ENCODE data around the gene KCTD16.
A peak's percentile ranks its signal among the peaks of the same experiment; 100 is the strongest.

The KCTD16 gene

DNA sequence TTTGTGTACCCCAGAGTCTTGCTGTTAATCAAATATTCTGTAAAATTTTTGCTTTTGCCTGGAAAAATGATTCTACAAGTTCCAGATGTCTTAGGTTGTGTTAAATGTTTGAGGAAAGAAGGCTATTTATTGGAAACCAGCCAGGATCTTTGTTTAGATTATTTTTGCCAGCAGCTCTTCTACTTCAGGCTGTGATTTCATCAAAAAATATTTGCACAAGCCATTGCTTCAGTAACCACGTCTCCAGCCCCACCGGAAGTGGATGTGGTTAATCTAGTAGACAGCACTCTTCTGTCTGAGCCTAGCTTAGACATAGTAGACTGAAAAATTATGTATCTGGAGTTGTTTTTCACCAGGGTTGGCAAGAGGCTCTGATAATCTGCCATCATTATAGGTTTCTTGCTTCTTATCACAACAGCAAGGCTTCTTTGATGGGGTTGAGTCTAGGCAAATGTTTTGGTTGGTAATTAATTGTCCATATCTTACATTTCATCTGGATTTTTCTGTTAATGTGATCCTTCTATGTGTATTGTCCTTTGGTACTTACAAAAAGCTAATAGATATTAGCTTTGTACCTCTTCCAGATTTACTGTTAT, 17.1 kb downstream of the KCTD16 start:
- DNase-seq (ENCODE audit: extremely low spot score): no peak
- TF ChIP-seq, protein P1, sequence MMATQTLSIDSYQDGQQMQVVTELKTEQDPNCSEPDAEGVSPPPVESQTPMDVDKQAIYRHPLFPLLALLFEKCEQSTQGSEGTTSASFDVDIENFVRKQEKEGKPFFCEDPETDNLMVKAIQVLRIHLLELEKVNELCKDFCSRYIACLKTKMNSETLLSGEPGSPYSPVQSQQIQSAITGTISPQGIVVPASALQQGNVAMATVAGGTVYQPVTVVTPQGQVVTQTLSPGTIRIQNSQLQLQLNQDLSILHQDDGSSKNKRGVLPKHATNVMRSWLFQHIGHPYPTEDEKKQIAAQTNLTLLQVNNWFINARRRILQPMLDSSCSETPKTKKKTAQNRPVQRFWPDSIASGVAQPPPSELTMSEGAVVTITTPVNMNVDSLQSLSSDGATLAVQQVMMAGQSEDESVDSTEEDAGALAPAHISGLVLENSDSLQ (IDR thresholded peaks at IDR 0.05): no peak
- no peak for TF ChIP-seq SP1 (IDR thresholded peaks at IDR 0.05)
- no peak for TF ChIP-seq TARDBP (IDR thresholded peaks at IDR 0.05)
- TF ChIP-seq L3MBTL2 (conservative IDR thresholded peaks at IDR 0.05): no peak
- no peak for TF ChIP-seq FOXM1 (IDR thresholded peaks at IDR 0.05; ENCODE audit: borderline replicate concordance)
- TF ChIP-seq NFRKB (IDR thresholded peaks at IDR 0.05): no peak
- TF ChIP-seq CTBP1 (IDR thresholded peaks at IDR 0.05; ENCODE audit: borderline replicate concordance): no peak
- no peak for TF ChIP-seq BHLHE40 (IDR thresholded peaks at IDR 0.05; ENCODE audit: borderline replicate concordance)
- no peak for TF ChIP-seq ARNT (IDR thresholded peaks at IDR 0.05)
- no peak for TF ChIP-seq HDGF (IDR thresholded peaks at IDR 0.05; ENCODE audit: borderline replicate concordance)
- TF ChIP-seq ELF4 (IDR thresholded peaks at IDR 0.05): no peak
- TF ChIP-seq LEF1 (IDR thresholded peaks at IDR 0.05; ENCODE audit: borderline replicate concordance): no peak
- no peak for TF ChIP-seq ZNF384 (IDR thresholded peaks at IDR 0.05)
- TF ChIP-seq FOXA1 (IDR thresholded peaks at IDR 0.05): no peak
- no peak for TF ChIP-seq FOXK2 (IDR thresholded peaks at IDR 0.05)
- TF ChIP-seq SUZ12 (IDR thresholded peaks at IDR 0.05): no peak
- CTCF ChIA-PET: interaction anchor here (0.6 kb wide), 1 partner anchor 45 kb away, joined by 3 read pairs; no protein-coding TSS in a partner anchor
- POLR2A ChIA-PET: no interaction called here

DNA sequence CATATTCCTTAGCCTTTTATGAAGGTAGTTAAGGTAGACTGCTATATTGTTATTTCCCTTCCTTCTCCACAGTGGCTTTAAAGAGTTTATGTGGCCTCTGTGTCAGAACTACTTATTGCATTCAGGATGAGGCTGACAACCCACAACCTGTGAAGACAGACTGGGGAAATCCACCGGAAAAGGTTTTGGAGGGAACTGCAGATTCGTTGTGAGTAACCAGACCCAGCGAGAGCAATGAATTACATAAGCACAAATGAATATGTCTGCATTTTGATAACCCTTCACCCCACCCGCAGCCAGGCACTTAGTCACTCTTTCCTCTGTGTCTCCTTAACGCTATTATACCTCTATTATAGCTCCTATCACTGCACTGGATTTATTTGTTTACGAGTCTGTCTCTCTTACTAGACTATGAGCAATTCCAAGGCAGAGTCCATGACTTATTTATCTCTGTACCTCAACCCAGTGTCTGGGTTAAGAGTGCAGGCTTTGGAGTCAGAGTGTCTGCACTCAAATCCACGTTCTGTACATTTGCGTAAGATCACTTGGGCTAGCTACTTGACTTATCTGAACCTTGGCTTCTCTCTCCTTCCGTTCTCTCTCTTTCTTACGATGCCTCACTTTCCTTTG, 19.2 kb downstream of the KCTD16 start:
- ChIA-PET CTCF (interaction anchor here (1.2 kb wide), 1 partner anchor 14 kb away, joined by 6 read pairs; no protein-coding TSS in a partner anchor), POLR2A (interaction anchor here (2.3 kb wide), 1 partner anchor 19 kb away, joined by 8 read pairs; the partner anchor contains the start of genes KCTD16 and YIPF5)
- peak; percentile 15 for DNase-seq (ENCODE audit: extremely low spot score)
- TF ChIP-seq TARDBP (IDR thresholded peaks at IDR 0.05): no peak
- TF ChIP-seq NFRKB (IDR thresholded peaks at IDR 0.05): no peak
- TF ChIP-seq FOXA1 (IDR thresholded peaks at IDR 0.05): no peak
- TF ChIP-seq, protein P1 (IDR thresholded peaks at IDR 0.05): no peak
- no peak for TF ChIP-seq BHLHE40 (IDR thresholded peaks at IDR 0.05; ENCODE audit: borderline replicate concordance)
- no peak for TF ChIP-seq SUZ12 (IDR thresholded peaks at IDR 0.05)
- TF ChIP-seq ARNT (IDR thresholded peaks at IDR 0.05): no peak
- TF ChIP-seq SP1 (IDR thresholded peaks at IDR 0.05): no peak
- no peak for TF ChIP-seq LEF1 (IDR thresholded peaks at IDR 0.05; ENCODE audit: borderline replicate concordance)
- TF ChIP-seq HDGF (IDR thresholded peaks at IDR 0.05; ENCODE audit: borderline replicate concordance): no peak
- TF ChIP-seq CTBP1 (IDR thresholded peaks at IDR 0.05; ENCODE audit: borderline replicate concordance): no peak
- no peak for TF ChIP-seq FOXM1 (IDR thresholded peaks at IDR 0.05; ENCODE audit: borderline replicate concordance)
- TF ChIP-seq FOXK2 (IDR thresholded peaks at IDR 0.05): no peak
- no peak for TF ChIP-seq ZNF384 (IDR thresholded peaks at IDR 0.05)

DNA sequence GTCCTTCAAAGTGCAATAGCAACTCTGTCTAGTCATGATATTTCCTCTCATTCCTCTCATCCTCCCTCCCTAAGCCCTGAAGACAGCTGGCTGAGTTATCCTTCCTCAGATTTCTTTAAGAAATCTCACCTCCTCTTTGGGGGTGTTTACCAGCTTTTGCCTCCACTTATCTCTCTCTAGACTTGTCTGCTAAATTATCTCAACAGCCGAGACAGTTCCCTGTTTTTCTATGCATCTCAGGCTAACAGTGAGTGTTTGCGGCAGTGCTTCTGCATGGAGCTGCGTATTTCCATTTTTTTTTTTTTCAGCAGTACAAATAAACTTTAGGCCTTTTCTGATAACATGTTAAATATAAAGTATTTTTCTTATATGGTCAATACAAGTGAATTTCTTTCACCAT, 20.9 kb downstream of the KCTD16 start:
- TF ChIP-seq CTBP1 (IDR thresholded peaks at IDR 0.05; ENCODE audit: borderline replicate concordance) (no peak), FOXA1 (IDR thresholded peaks at IDR 0.05) (no peak), BHLHE40 (IDR thresholded peaks at IDR 0.05; ENCODE audit: borderline replicate concordance) (no peak), TARDBP (IDR thresholded peaks at IDR 0.05) (no peak), ARNT (IDR thresholded peaks at IDR 0.05) (no peak), FOXK2 (IDR thresholded peaks at IDR 0.05) (no peak), LEF1 (IDR thresholded peaks at IDR 0.05; ENCODE audit: borderline replicate concordance) (no peak), ZNF384 (IDR thresholded peaks at IDR 0.05) (no peak), ELF4 (IDR thresholded peaks at IDR 0.05) (no peak), SUZ12 (IDR thresholded peaks at IDR 0.05) (no peak), FOXM1 (IDR thresholded peaks at IDR 0.05; ENCODE audit: borderline replicate concordance) (no peak), HDGF (IDR thresholded peaks at IDR 0.05; ENCODE audit: borderline replicate concordance) (no peak)
- TF ChIP-seq, protein P1 (IDR thresholded peaks at IDR 0.05): no peak
- CTCF ChIA-PET: interaction anchor here (0.6 to 1.2 kb wide), 7 partner anchors 14 to 1914 kb away, joined by 3 to 5 read pairs (median 3); partner anchors contain the start of gene PLAC8L1
- no peak for DNase-seq (ENCODE audit: extremely low spot score)
- POLR2A ChIA-PET: interaction anchor here (2.3 kb wide), 1 partner anchor 21 kb away, joined by 8 read pairs; the partner anchor contains the start of genes KCTD16 and YIPF5

DNA sequence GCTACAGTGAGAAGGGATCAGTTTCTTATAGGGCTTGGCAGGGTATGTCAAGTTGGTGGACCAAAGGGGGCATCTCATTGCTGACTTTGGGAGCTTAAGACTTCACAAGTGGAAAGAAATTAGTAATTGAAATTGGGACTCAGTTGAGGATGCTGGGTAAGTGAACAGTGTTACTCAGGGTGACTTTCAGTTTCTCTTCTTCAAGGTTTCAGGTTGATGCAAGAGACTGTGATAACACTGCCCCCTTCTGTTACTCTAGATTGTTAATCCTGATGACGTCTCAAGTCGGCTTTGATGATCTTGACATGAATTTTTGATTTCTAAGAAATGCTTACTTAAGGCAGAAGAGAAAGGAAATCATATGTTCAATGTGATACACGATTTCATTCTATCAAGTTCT, 21.3 kb downstream of the KCTD16 start:
- POLR2A ChIA-PET: interaction anchor here (2.3 kb wide), 1 partner anchor 22 kb away, joined by 8 read pairs; the partner anchor contains the start of genes KCTD16 and YIPF5
- CTCF ChIA-PET: interaction anchor here (0.6 to 3.9 kb wide), 6 partner anchors 12 to 1913 kb away, joined by 3 to 19 read pairs (median 3); partner anchors contain the start of gene PLAC8L1
- peak; percentile 25 for DNase-seq (ENCODE audit: extremely low spot score)
- TF ChIP-seq, protein P1 (IDR thresholded peaks at IDR 0.05): no peak
- TF ChIP-seq FOXK2 (IDR thresholded peaks at IDR 0.05): no peak
- TF ChIP-seq SP1 (IDR thresholded peaks at IDR 0.05): no peak
- no peak for TF ChIP-seq L3MBTL2 (conservative IDR thresholded peaks at IDR 0.05)
- TF ChIP-seq FOXA1 (IDR thresholded peaks at IDR 0.05): no peak
- no peak for TF ChIP-seq LEF1 (IDR thresholded peaks at IDR 0.05; ENCODE audit: borderline replicate concordance)
- no peak for TF ChIP-seq FOXM1 (IDR thresholded peaks at IDR 0.05; ENCODE audit: borderline replicate concordance)
- no peak for TF ChIP-seq NFRKB (IDR thresholded peaks at IDR 0.05)
- TF ChIP-seq ARNT (IDR thresholded peaks at IDR 0.05): no peak
- TF ChIP-seq SUZ12 (IDR thresholded peaks at IDR 0.05): no peak
- TF ChIP-seq HDGF (IDR thresholded peaks at IDR 0.05; ENCODE audit: borderline replicate concordance): no peak
- TF ChIP-seq ZNF384 (IDR thresholded peaks at IDR 0.05): no peak
- no peak for TF ChIP-seq BHLHE40 (IDR thresholded peaks at IDR 0.05; ENCODE audit: borderline replicate concordance)
- TF ChIP-seq ELF4 (IDR thresholded peaks at IDR 0.05): no peak
- TF ChIP-seq TARDBP (IDR thresholded peaks at IDR 0.05): no peak
- no peak for TF ChIP-seq CTBP1 (IDR thresholded peaks at IDR 0.05; ENCODE audit: borderline replicate concordance)
